RCC 7860 (cell line): ENCODE measurements around the gene CHID1.

ENCODE experiments used
- DNase-seq: peaks from one replicate; pipeline ENCODE4 v3.0.0-alpha.2; 2015; ENCODE audit warnings: low spot score
- FAIRE-seq: peaks from 2 replicates; lab custom pipeline; 2012; peaks lifted over from hg19 to GRCh38; lab: Jason Lieb, UNC

Gene CHID1

DNA sequence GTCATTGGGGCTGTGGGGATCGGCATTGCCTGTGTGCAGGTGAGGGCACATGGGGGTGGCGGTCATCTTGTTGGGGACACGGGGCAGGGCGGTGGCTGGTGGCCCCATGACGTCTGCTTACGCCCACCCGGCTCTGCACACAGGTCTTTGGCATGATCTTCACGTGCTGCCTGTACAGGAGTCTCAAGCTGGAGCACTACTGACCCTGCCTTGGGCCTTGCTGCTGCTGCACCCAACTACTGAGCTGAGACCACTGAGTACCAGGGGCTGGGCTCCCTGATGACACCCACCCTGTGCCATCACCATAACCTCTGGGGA lies 72.7 kb downstream of the CHID1 start:
- FAIRE-seq (no peak), DNase-seq (no peak)

DNA sequence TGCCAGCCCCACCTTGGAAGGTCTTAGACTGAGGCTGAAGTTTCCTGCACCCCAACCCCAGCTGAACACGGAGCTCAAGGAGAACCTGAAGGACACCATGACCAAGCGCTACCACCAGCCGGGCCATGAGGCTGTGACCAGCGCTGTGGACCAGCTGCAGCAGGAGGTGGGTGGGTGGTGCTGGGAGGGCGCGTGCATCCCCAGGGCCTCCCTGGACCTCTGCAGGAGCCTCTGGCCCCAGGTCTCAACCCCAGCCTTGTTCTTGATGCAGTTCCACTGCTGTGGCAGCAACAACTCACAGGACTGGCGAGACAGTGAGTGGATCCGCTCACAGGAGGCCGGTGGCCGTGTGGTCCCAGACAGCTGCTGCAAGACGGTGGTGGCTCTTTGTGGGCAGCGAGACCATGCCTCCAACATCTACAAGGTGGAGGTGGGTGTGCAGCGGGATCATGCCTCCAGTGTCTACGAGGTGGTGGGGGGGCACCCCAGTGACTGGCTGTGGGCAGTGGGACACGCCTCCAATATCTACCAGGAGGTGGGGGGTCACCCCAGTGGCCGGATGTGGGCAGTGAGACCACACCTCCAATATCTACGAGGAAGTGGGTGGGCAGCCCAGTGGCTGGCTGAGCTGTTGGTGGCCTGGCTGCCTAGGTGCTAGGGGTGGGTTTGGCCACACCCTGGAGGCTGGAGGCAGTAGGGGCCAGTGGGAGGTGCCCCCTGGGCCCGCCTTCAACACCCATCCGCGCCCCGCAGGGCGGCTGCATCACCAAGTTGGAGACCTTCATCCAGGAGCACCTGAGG lies 73.2 kb downstream of the CHID1 start:
- DNase-seq (no peak), FAIRE-seq (no peak)

DNA sequence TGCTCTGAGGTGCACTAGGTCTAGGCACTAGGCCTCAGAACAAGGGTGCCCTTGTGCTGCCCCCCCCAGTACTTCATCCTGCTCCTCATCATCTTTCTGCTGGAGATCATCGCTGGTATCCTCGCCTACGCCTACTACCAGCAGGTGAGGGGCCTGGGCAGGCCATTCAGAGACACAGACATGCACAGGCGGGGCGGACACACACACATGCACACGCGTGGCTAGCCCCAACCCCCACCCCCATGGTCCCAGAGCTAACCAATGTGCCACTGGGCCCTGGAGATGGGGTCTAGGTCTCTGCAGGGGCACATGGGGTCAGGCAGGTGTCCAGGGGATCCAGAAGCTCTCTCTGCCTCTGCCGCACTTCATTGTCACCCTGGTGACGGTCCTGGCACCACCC lies 73.9 kb downstream of the CHID1 start:
- FAIRE-seq: no peak
- no peak for DNase-seq

DNA sequence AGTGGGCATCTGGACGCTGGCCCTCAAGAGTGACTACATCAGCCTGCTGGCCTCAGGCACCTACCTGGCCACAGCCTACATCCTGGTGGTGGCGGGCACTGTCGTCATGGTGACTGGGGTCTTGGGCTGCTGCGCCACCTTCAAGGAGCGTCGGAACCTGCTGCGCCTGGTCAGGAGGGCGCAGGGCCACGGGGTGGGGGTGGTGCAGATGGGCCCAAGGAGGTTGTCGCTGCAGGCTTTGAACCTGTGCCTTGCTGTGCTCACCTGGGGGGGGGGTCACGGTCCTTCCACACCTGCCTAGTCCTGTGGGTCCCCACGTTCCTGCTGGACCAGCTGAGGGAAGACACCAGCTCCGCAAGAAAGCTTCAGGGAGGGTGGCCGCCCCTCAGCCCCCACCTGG lies 74.3 kb downstream of the CHID1 start:
- FAIRE-seq (no peak), DNase-seq (no peak)

DNA sequence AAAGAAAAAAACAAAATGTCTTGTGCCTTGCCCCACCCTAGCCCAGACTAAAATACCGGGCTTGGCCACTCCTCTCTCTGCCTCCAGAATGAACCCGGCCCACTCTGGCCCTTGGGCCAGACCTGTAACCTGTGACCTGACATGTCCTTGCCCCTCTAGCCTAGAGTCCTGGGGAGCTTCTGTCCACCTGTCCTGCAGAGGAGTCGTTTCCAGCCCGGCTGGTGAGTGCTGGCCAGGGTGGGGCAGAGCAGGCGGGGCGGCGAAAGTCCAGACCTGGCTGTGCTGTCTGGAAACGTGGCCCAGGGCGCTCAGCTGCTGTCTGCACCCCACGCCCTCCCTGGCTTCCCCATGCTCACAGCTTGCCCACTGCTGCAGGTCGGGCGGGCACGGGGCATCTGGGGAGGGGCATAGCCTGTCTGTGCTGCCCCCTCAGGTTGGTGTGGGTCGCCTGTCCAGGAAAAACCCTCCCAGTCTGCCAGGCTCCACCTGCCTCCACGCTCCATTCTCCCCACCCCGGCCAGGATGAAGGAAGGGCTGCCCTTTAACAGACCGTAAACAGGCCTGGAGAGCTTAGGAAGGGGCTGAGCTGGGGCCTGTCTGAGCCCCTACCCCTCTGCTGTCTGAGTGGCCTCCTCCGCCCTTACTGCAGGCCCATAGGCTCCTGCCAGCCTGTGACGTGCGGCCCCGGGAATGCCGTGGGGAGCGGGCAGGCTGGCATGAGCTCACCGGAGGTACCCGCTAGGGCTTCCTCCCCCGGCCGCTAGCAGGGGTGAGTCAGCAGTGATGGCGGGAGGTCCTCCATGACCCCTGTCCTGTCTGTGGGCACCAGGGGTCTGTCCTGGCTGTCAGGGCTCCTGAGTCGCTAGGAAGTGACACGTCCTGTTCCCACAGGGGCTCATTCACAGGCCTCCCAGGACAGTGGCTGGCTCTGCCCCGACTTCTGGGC lies 76.0 kb downstream of the CHID1 start:
- peak; percentile 97 for DNase-seq
- FAIRE-seq: peak; percentile 91

DNA sequence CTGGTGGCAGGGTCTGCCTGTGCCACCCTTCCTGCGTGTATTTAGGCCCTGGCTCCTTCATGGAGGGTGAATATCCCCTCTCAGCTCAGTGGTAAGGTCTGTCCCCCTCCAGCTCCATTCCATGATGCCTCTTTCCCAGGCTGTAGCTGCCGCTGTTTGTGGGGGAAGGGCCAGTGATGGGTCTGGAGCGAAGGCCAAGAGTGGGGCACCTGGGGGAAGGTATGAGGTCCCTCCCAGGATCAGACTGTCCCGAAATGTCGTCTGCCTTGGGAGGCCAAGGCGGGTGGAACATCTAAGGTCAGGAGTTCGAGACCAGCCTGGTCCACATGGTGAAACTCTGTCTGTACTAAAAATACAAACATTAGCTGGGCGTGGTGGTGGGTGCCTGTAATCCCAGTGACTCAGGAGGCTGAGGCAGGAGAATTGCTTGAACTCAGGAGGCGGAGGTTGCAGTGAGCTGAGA lies 76.7 kb downstream of the CHID1 start:
- FAIRE-seq: peak; percentile 31
- DNase-seq: no peak

DNA sequence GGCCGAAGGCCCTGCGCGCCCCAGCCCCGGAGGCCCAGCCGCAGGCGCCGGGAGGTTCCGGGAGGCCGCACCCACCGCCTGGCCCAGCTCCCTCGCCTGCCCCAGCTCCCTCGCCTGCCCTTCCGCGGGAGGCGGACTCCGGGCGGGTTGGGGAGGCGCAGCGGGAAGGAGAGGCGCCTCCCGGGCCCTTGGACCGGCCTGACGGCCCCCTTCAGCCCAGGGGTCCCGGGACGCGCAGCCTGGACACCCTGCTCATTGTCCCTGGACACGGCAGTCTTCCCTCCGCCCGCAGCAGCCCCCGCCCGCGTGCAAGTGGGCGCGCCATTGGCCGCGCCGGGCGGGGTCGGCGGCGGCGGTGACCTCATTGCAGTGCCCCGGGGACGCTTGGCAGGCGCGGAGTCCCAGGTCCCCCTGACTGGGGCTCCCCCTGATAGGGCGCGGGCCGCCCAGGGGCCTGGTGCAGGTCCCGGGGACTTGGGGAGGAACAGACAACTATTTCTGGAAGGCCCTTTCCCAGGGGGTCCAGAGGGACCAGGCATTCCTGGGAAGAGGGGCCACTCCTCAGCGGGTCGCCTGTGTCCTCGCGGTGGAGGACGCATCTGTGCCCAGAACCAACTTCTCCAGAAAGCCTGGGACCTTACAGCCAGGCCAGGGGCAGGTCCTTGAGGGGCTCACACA lies 77.4 kb downstream of the CHID1 start:
- no peak for FAIRE-seq
- DNase-seq: no peak

DNA sequence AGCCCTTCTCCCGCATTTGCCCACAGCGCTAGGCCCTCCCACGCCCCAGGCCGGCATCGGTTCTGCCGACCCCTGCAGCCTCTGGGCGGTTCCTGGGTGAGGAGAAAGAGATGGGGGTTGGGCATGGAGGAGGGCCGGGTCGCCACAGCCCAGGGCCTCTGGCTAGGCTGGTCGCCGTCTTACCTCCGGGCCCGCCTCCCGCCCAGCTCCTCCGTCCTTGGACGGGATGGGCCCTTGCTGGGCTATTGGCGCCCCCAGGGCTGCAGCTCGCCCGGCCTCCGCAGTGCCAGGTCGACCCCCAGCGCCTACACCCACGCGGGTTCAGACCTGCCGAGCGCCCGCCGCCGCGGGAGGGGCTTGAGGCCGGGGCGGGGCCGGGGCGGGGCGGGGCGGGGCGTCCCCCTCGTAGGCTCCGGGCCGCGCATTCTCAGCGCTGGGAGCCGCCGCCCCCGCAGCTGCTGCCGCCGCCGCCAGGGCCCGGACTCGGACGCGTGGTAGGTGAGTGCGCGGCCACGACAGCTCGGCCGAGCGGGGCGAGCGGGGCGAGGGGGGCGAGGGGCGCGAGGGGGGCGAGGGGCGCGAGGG lies 78.0 kb downstream of the CHID1 start, which contains the start of gene CD151:
Gene CD151 (plus strand): TSS at position 424 of the 585 bp plus-strand sequence. CDS start 3,118 bp downstream, outside the sequence.
- DNase-seq (peak; percentile 59), FAIRE-seq (no peak)

DNA sequence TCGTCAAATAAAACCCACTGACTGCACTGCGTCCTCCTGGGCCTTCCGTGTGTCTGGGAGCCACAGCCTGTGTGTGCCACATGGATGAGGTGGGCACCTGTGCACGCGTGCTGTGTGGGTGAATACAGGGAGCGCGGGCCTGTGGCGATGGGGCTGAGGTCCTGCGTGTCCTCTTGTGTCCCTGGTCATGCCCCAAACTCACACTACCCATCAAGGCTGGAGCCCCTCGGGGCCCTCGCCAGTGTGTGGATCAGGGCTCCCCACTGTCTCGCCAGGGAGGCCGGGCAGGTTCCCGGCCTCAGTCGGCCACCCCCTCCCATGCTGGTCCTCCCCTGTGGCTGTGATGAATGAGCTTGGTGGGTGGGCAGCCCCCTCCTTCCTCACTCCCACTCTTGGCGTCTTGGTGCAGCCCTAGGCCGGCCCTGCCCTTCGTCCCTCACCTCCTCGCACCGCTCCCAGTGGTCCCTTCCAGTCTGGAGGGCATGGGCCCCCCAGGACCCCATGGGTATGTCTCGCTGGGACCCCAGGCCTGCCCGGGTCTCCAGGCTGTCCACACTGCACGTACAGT lies 78.6 kb downstream of the CHID1 start:
- FAIRE-seq (no peak), DNase-seq (no peak)

DNA sequence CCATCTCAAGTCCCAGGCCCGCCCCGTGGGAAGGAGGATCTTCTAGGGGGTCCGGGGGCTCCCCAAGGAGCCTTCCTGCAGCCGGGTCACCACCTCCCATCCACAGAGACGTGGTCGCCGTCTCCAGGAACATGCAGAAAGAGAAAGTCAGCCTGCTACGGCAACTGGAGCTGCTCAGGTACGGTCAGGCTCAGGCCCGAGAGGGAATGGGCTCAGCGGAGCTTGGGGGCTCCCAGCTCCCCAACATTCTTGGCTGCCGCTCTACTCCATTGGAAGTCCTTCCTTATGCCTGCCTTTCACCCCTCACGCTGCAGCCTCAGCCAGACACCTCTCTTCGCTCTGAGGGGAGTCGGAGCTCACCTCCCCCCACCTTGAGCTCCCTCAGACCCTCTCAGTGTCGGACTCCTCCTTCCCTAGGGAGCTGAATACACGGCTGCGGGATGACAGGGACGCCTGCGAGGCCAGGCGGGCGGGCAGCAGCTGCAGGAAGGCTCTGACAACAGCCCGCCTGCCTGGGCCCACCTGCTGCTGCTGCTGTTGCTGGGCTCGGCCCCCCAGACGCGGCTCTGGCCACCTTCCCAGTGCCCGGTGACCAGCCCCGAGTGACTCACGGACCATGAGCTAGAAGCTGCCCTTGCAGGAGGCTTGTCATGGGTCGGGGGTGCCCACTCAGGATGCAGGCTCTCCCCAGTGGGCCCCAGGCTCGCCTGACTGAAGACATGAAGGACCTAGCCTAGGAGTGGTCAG lies 79.3 kb downstream of the CHID1 start:
- peak; percentile 87 for DNase-seq

DNA sequence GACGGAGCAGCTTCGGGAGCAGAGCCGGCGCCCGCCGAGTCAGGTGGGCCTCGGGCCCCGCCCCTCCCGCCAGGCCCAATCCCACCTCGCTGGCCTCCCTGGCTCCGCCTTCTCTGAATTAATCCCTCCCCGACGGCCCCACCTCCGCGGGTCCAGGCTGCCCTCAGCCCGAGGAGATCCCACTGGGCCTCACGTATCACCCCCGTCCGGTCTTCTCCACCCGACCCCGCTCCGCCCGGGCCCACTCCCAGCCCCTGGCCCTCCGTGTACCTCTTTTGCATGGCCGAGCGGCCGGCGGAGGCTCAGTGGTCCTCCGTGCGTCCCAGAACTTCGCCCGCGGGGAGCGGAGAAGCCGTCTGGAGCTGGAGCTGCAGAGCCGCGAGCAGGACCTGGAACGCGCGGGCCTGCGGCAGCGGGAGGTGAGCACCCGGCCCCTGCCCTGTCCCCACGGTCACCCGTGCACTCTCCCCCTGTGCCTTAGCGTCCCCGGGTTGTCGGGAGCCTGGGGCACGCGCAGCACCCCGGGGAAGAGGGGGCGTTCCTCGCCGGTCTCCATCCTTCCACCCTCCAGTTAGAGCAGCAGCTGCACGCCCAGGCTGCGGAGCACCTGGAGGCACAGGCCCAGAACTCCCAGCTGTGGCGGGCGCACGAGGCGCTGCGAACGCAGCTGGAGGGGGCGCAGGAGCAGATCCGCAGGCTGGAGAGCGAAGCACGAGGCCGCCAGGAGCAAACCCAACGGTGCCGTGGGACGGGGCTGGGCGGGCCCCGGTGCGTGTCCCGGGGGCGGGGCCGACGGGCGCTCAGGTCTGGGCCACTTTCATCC lies 80.1 kb downstream of the CHID1 start:
- FAIRE-seq (no peak), DNase-seq (no peak)

More for the DNA sequence above, 79.3 kb downstream of the CHID1 start:
- FAIRE-seq: peak; percentile 70

DNA sequence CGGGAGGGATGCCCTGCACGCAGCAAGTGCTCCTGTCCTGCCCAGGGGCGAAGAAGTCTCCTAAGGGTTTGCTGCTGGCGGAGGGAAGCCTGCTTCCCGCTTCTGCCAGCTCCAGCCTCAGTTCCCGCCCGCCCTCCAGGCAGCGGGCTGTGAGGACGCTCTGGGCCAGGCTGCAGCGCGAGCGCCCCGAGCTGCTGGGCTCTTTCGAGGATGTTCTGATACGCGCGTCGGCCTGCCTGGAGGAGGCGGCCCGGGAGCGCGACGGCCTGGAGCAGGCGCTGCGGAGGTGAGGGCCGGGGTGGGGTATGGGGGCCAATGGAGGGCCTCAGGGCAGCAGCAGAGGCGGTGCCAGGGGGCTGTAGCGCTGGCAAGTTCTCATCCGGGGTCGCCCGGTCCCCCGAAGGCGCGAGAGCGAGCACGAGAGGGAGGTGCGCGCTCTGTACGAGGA lies 80.7 kb downstream of the CHID1 start:
- DNase-seq: no peak
- FAIRE-seq: no peak

DNA sequence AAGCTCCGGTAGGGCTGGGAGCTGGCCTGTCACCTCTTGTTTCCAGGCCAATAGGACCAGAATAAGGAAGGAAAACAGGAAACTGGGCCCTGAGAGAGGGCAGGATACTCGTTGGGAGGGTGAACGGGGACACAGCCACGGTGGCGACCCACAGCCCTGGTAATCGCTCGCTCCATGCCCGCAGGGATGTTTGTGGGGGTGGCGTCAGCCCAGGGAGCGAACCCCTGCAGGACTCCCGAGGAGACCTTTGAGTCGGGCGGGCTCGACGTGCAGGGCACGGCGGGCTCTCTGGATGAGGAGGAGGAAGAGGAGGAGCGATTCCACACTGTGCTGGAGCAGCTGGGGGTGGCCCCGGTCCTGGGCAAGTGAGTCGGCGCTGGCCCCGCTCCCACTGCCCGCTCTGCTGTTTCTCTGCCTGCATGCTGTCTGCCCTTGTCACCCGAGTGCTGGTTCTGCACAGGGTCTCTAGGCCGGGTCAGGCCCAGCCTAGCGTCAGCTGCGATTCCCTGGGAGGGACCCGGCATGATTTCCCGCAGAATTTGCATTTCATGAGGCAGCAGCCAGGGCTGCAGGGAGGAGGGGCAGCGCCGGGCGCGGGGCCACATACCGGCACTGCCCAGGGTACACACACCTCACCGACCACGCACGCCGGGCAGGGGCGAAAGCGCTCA lies 81.3 kb downstream of the CHID1 start:
- FAIRE-seq (no peak), DNase-seq (peak; percentile 60)

DNA sequence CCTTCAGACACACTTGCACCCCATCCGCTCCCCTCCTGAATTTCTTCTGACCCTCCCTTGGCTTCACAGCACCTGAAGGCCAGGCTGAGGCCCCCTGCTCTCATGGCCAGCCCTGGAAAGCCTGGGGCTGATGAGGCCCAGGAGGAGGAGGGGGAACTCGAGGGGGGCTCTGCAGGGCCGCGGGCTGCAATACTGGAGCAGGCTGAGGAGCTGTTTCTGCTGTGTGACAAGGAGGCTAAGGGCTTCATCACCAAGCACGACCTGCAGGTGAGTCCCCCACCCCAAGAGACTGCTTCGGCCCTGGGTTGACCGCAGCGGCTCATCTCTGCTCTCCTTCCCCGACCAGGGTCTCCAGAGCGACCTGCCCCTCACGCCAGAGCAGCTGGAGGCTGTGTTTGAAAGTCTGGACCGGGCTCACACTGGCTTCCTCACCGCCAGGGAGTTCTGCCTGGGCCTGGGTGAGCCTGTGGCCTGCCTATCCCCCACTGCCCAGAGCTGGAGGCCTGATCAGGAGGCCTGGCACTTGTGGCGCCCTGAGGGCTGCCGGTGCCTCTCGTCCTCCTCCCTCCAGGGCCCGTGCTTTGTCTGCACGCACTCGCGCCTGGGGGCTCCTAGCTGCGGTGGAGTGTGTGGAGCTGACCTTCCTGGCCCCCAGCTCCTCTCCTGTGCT lies 82.0 kb downstream of the CHID1 start:
- FAIRE-seq (no peak), DNase-seq (no peak)

DNA sequence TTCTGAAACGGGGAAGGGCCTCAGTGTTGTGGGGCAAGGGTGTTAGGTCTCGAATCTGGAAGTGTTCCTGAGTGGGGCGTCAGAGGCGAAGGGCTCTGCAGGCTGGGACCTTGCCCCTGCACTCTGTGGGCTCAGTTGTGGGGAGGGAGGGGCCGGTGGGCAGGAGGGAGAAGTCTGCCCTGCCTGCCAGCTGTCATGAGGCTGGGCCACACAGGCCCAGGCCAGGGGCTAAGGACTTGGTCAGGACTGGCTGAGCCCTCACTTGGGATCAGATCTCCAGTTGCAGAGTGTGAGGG lies 82.8 kb downstream of the CHID1 start, which contains the start of gene CRACR2B:
Gene CRACR2B (plus strand): TSS at position 23 of the 296 bp plus-strand sequence. CDS start 689 bp downstream, outside the sequence.
- FAIRE-seq: no peak
- no peak for DNase-seq

DNA sequence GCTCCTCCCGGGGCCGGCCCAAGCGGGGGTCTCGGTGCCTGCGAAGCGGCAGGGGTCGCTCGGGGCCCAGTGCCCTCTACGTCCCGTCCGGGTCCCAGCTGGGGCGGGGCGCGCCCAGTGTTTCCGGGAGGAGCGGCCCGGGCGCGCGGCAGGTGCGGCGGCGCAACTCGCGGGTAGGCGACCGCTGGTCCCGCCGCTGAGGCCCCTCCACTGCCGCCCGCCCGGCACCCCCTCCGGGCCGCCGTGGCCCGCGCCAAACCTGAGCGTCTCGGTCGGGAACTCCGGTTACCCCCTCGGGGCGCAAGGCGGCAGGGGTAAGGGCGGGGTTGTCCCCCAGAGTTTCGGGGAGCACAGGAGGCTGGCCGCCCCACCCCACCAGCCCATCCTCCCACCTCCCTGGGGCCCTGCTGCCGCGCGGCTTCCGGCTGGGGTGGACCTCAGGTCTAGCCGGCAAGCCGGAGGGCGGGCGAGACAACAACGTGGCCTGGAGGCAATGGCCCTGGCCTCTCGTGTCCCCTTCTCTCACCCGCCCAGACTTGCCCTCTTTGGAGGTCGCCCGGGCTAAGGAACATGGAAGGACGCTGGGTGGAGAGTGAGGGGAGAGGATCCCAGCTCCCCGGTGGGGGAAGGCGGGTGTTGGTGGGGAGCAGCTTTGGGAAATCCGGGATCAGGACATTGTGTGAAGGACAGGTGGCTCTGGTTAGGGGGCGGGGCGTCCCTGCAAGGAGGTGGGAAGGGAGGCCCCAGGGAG lies 83.3 kb downstream of the CHID1 start:
- FAIRE-seq: no peak
- DNase-seq: no peak

DNA sequence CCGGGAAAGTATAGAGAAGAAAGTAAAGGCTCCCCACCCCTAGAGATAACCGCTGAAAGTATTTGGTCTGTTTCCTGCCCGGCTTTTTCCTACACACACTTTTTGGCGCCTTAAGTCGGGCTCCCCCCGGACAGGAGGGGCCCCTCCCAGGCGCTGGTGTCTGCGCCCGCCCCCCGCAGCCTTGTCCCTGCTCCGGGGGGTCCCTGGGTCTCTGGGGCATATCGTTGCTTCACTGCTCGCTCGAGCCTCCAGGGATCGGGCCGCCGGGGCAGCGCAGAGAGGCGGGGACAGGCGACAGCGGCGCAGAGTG lies 83.8 kb downstream of the CHID1 start:
- FAIRE-seq (no peak), DNase-seq (no peak)
